WTC11 (cell line): ENCODE results near the gene PSAT1. TPM values are rescaled to one million over a fixed set of nuclear protein-coding genes. Genes with fewer than 3 reads are reported as not detected.

ENCODE experiments used
- ATAC-seq: fragments of 200-7000 bp; cut with Tn5 transposase; 2 replicates; pipeline ENCODE4 v1.10.0; 2021; ENCODE audit warnings: mild to moderate bottlenecking, moderate library complexity
- CTCF ChIA-PET: fragments of 300-600 bp; sonication (Branson Sonifier 250); formaldehyde crosslinking; loops from one replicate; lab custom pipeline; 2021; ENCODE audit warnings: antibody characterized with exemption; lab: Charles Lee
- POLR2A ChIA-PET: fragments of 350-600 bp; sonication (Branson Sonifier 250); formaldehyde crosslinking; loops from one replicate; lab custom pipeline; 2021; ENCODE audit warnings: antibody characterized with exemption; lab: Charles Lee
- DNase-seq: peaks from one replicate; pipeline ENCODE4 v3.0.0; 2021; ENCODE audit warnings: low spot score
- H3K27ac Mint-ChIP-seq: 2 replicates; pipeline ENCODE4 v1.8.0; 2021; ENCODE audit warnings: mixed read lengths
- H3K27me3 Mint-ChIP-seq: 2 replicates; pipeline ENCODE4 v1.8.0; 2021; ENCODE audit warnings: low read depth, mild to moderate bottlenecking, moderate library complexity, mixed read lengths
- H3K36me3 Mint-ChIP-seq: 2 replicates; pipeline ENCODE4 v1.8.0; 2021; ENCODE audit warnings: mixed read lengths
- H3K4me1 Mint-ChIP-seq: 2 replicates; pipeline ENCODE4 v1.8.0; 2022; ENCODE audit warnings: mixed read lengths
- H3K4me3 Mint-ChIP-seq: 2 replicates; pipeline ENCODE4 v1.8.0; 2021; ENCODE audit warnings: mild to moderate bottlenecking, moderate library complexity, mixed read lengths
- H3K9me3 Mint-ChIP-seq: 2 replicates; pipeline ENCODE4 v1.8.0; 2021; ENCODE audit warnings: mixed read lengths
- ETV6 ChIP-seq: sonication (generic); formaldehyde crosslinking; IDR thresholded peaks from 2 replicates; pipeline ENCODE4 v1.8.1; 2022; ENCODE audit warnings: mild to moderate bottlenecking, missing genetic modification reagents
- FOXP1 ChIP-seq: sonication (generic); formaldehyde crosslinking; IDR thresholded peaks from 2 replicates; pipeline ENCODE4 v1.8.0; 2022; ENCODE audit warnings: missing genetic modification reagents, mild to moderate bottlenecking, moderate library complexity, borderline replicate concordance
- GABPB1 ChIP-seq: sonication (generic); formaldehyde crosslinking; IDR thresholded peaks from 2 replicates; pipeline ENCODE4 v1.8.1; 2023; ENCODE audit warnings: mild to moderate bottlenecking, missing genetic modification reagents
- GRHL2 ChIP-seq: fragments of 250-450 bp; sonication (Bioruptor Pico); IDR thresholded peaks from 2 replicates; pipeline ENCODE4 v1.8.0; 2022; ENCODE audit warnings: mild to moderate bottlenecking, moderate library complexity; ENCODE audit not compliant: insufficient replicate concordance, severe bottlenecking
- GTF2I ChIP-seq: fragments of 250-450 bp; sonication (Bioruptor Pico); conservative IDR thresholded peaks from 2 replicates; pipeline ENCODE4 v1.4.0; 2021; ENCODE audit warnings: mild to moderate bottlenecking
- JUN ChIP-seq: sonication (generic); formaldehyde crosslinking; IDR thresholded peaks from 2 replicates; pipeline ENCODE4 v1.8.0; 2023; ENCODE audit warnings: mild to moderate bottlenecking, missing genetic modification reagents
- NFATC4 ChIP-seq: fragments of 250-450 bp; sonication (Bioruptor Pico); IDR thresholded peaks from 2 replicates; pipeline ENCODE4 v1.9.0; 2021; ENCODE audit warnings: mild to moderate bottlenecking
- NFYB ChIP-seq: sonication (generic); formaldehyde crosslinking; conservative IDR thresholded peaks from 2 replicates; pipeline ENCODE4 v1.8.0; 2022; ENCODE audit warnings: low read depth, missing genetic modification reagents
- NR3C1 ChIP-seq: sonication (generic); formaldehyde crosslinking; conservative IDR thresholded peaks from 2 replicates; pipeline ENCODE4 v1.8.1; 2023; ENCODE audit warnings: low read depth, mild to moderate bottlenecking, missing genetic modification reagents
- ZNF138 ChIP-seq: sonication (generic); formaldehyde crosslinking; conservative IDR thresholded peaks from 2 replicates; pipeline ENCODE4 v1.8.1; 2022; ENCODE audit warnings: mild to moderate bottlenecking, moderate library complexity, missing genetic modification reagents
- total RNA-seq: library from RNA; stranded (reverse); gene quantifications from 3 replicates; pipeline ENCODE4 v1.2.3, GENCODE V29; 2021
- TF ChIP-seq, protein P1 (sequence below): fragments of 200-600 bp; IDR thresholded peaks from 2 replicates; pipeline ENCODE4 v1.8.0; 2022; ENCODE audit warnings: antibody characterized with exemption
- TF ChIP-seq, protein P2 (sequence below): sonication (generic); formaldehyde crosslinking; IDR thresholded peaks from 2 replicates; pipeline ENCODE4 v1.8.1; 2023; ENCODE audit warnings: mild to moderate bottlenecking, missing genetic modification reagents
- TF ChIP-seq, protein P3 (sequence below): fragments of 250-450 bp; sonication (Bioruptor Pico); IDR thresholded peaks from 2 replicates; pipeline ENCODE4 v1.9.0; 2021; ENCODE audit warnings: moderate library complexity, mild to moderate bottlenecking, inconsistent platforms, borderline replicate concordance
- TF ChIP-seq, protein P4 (sequence below): sonication (generic); formaldehyde crosslinking; conservative IDR thresholded peaks from 2 replicates; pipeline ENCODE4 v1.8.1; 2023; ENCODE audit warnings: mild to moderate bottlenecking, low read depth, missing genetic modification reagents, moderate library complexity
- TF ChIP-seq, protein P5 (sequence below): sonication (generic); formaldehyde crosslinking; IDR thresholded peaks from 2 replicates; pipeline ENCODE4 v1.8.1; 2023; ENCODE audit warnings: mild to moderate bottlenecking, moderate library complexity, missing genetic modification reagents
- TF ChIP-seq, protein P6 (sequence below): sonication (generic); formaldehyde crosslinking; IDR thresholded peaks from 2 replicates; pipeline ENCODE4 v1.8.1; 2022; ENCODE audit warnings: mild to moderate bottlenecking, missing genetic modification reagents, moderate library complexity, borderline replicate concordance
- TF ChIP-seq, protein P7 (sequence below): sonication (generic); formaldehyde crosslinking; IDR thresholded peaks from 2 replicates; pipeline ENCODE4 v1.8.0; 2022; ENCODE audit warnings: missing genetic modification reagents

The PSAT1 gene
- total RNA-seq, 1 experiment from 2014 or later, result 240 TPM

DNA sequence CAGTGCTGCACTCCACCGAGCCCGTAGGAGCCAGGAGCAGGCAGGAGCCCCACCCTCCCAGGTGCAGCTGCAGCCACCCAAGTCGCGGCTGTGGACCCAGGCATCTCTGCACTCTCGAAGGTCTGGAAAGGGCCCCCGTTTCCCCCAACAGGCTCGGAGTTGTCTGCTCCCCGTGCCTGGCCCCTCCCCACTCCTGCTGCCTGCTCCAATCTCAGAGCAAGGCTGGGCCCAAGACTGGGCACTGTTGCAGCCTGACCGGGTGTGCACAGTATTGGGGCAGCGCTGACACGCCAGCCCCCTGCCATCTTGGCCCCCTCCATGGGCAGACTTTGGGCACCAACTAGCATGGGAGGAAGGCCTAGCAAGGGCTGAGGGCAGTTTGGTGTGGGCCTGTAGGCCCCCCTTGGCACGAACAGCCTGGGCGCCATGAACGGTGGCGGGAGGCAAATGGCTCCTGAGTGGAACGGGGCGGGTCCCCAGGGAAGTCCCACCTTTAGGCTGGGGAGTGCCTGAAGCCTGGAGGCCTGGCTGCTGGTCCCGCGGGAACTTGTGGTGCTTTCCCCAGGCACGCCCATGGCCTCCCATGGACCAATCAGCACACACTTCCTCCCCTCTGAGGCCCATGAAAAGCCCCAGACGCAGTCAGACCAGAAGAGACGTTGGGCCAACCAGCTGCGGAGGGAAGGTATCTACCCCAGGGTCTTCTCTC lies 60.4 kb downstream of the PSAT1 start:
- DNase-seq, result peak; percentile 22

DNA sequence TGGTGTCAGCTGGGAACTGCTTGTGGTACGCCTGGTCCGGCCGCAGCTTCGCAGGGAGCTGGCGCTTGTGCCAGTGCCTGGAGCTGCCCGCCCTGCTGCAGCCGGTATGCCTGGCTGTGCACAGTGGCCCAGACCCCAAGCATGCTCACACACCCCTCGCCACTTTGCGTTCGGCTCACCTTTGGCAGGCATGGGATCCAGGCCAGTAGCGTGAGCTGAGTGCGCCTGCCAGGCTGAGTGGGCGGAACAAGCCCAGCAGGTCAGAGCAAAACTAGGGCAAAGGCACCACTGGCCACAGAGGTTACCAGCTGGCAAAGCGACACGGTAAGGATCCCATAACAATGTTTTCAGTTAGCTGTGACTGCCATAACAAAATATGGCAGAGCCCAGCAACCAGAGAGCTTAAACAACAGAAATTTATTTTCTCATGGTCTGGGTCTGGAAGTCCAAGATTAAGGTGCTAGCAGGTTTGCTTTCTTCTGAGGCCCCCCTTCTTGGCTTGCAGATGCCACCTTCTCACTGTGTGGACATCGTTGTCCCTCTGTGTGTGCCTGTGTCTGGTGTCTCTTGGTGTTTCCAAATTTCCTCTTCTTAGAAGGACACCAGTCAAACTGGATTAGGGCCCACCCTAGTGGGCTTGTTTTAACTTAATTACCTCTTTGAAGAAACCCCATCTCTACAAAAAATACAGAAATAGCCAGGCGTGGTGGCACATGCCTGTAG lies 61.6 kb downstream of the PSAT1 start:
- no peaks in the 10 kb centered on the region for H3K27me3 Mint-ChIP-seq
- CTCF ChIA-PET, result interaction anchor here (1.5 kb wide), 1 partner anchor 346 kb away, joined by 3 read pairs; no protein-coding TSS in a partner anchor
- POLR2A ChIA-PET, result no interaction called here
- no peak overlapping the region for H3K4me3 Mint-ChIP-seq
- no peak for DNase-seq
- no peak for ATAC-seq
- TF ChIP-seq, protein P1, sequence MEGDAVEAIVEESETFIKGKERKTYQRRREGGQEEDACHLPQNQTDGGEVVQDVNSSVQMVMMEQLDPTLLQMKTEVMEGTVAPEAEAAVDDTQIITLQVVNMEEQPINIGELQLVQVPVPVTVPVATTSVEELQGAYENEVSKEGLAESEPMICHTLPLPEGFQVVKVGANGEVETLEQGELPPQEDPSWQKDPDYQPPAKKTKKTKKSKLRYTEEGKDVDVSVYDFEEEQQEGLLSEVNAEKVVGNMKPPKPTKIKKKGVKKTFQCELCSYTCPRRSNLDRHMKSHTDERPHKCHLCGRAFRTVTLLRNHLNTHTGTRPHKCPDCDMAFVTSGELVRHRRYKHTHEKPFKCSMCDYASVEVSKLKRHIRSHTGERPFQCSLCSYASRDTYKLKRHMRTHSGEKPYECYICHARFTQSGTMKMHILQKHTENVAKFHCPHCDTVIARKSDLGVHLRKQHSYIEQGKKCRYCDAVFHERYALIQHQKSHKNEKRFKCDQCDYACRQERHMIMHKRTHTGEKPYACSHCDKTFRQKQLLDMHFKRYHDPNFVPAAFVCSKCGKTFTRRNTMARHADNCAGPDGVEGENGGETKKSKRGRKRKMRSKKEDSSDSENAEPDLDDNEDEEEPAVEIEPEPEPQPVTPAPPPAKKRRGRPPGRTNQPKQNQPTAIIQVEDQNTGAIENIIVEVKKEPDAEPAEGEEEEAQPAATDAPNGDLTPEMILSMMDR, result no peak
- TF ChIP-seq FOXP1 (CRISPR knock-in tag), result no peak
- no peak for TF ChIP-seq JUN
- no peak for TF ChIP-seq GTF2I (CRISPR knock-in tag)
- TF ChIP-seq GRHL2 (CRISPR knock-in tag), result no peak
- TF ChIP-seq, protein P2, sequence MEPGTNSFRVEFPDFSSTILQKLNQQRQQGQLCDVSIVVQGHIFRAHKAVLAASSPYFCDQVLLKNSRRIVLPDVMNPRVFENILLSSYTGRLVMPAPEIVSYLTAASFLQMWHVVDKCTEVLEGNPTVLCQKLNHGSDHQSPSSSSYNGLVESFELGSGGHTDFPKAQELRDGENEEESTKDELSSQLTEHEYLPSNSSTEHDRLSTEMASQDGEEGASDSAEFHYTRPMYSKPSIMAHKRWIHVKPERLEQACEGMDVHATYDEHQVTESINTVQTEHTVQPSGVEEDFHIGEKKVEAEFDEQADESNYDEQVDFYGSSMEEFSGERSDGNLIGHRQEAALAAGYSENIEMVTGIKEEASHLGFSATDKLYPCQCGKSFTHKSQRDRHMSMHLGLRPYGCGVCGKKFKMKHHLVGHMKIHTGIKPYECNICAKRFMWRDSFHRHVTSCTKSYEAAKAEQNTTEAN (CRISPR knock-in tag), result no peak
- TF ChIP-seq, protein P3, sequence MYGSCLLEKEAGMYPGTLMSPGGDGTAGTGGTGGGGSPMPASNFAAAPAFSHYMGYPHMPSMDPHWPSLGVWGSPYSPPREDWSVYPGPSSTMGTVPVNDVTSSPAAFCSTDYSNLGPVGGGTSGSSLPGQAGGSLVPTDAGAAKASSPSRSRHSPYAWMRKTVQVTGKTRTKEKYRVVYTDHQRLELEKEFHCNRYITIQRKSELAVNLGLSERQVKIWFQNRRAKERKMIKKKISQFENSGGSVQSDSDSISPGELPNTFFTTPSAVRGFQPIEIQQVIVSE, result no peak
- TF ChIP-seq, protein P4, sequence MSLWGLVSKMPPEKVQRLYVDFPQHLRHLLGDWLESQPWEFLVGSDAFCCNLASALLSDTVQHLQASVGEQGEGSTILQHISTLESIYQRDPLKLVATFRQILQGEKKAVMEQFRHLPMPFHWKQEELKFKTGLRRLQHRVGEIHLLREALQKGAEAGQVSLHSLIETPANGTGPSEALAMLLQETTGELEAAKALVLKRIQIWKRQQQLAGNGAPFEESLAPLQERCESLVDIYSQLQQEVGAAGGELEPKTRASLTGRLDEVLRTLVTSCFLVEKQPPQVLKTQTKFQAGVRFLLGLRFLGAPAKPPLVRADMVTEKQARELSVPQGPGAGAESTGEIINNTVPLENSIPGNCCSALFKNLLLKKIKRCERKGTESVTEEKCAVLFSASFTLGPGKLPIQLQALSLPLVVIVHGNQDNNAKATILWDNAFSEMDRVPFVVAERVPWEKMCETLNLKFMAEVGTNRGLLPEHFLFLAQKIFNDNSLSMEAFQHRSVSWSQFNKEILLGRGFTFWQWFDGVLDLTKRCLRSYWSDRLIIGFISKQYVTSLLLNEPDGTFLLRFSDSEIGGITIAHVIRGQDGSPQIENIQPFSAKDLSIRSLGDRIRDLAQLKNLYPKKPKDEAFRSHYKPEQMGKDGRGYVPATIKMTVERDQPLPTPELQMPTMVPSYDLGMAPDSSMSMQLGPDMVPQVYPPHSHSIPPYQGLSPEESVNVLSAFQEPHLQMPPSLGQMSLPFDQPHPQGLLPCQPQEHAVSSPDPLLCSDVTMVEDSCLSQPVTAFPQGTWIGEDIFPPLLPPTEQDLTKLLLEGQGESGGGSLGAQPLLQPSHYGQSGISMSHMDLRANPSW, result no peak
- no peak for TF ChIP-seq NR3C1 (CRISPR knock-in tag)
- TF ChIP-seq, protein P5, sequence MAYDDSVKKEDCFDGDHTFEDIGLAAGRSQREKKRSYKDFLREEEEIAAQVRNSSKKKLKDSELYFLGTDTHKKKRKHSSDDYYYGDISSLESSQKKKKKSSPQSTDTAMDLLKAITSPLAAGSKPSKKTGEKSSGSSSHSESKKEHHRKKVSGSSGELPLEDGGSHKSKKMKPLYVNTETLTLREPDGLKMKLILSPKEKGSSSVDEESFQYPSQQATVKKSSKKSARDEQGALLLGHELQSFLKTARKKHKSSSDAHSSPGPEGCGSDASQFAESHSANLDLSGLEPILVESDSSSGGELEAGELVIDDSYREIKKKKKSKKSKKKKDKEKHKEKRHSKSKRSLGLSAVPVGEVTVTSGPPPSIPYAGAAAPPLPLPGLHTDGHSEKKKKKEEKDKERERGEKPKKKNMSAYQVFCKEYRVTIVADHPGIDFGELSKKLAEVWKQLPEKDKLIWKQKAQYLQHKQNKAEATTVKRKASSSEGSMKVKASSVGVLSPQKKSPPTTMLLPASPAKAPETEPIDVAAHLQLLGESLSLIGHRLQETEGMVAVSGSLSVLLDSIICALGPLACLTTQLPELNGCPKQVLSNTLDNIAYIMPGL (CRISPR knock-in tag), result no peak
- TF ChIP-seq, protein P6, sequence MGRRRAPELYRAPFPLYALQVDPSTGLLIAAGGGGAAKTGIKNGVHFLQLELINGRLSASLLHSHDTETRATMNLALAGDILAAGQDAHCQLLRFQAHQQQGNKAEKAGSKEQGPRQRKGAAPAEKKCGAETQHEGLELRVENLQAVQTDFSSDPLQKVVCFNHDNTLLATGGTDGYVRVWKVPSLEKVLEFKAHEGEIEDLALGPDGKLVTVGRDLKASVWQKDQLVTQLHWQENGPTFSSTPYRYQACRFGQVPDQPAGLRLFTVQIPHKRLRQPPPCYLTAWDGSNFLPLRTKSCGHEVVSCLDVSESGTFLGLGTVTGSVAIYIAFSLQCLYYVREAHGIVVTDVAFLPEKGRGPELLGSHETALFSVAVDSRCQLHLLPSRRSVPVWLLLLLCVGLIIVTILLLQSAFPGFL (CRISPR knock-in tag), result no peak
- H3K4me1 Mint-ChIP-seq, result peaks cover 2% of the 10 kb centered on the region; the same call in 1 of the 2 replicates
- H3K9me3 Mint-ChIP-seq, result peaks cover 4% of the 10 kb centered on the region; the same call in 1 of the 2 replicates
- H3K27ac Mint-ChIP-seq, result no peak overlapping the region
- H3K36me3 Mint-ChIP-seq, result no peaks in the 10 kb centered on the region

More for the DNA sequence above, 60.4 kb downstream of the PSAT1 start:
- H3K36me3 Mint-ChIP-seq, result no peaks in the 10 kb centered on the region
- no peaks in the 10 kb centered on the region for H3K27me3 Mint-ChIP-seq
- TF ChIP-seq ZNF138 (CRISPR knock-in tag), result no peak
- TF ChIP-seq, protein P3, result no peak
- no peak for TF ChIP-seq NFYB
- TF ChIP-seq NR3C1 (CRISPR knock-in tag), result no peak
- TF ChIP-seq, protein P7, sequence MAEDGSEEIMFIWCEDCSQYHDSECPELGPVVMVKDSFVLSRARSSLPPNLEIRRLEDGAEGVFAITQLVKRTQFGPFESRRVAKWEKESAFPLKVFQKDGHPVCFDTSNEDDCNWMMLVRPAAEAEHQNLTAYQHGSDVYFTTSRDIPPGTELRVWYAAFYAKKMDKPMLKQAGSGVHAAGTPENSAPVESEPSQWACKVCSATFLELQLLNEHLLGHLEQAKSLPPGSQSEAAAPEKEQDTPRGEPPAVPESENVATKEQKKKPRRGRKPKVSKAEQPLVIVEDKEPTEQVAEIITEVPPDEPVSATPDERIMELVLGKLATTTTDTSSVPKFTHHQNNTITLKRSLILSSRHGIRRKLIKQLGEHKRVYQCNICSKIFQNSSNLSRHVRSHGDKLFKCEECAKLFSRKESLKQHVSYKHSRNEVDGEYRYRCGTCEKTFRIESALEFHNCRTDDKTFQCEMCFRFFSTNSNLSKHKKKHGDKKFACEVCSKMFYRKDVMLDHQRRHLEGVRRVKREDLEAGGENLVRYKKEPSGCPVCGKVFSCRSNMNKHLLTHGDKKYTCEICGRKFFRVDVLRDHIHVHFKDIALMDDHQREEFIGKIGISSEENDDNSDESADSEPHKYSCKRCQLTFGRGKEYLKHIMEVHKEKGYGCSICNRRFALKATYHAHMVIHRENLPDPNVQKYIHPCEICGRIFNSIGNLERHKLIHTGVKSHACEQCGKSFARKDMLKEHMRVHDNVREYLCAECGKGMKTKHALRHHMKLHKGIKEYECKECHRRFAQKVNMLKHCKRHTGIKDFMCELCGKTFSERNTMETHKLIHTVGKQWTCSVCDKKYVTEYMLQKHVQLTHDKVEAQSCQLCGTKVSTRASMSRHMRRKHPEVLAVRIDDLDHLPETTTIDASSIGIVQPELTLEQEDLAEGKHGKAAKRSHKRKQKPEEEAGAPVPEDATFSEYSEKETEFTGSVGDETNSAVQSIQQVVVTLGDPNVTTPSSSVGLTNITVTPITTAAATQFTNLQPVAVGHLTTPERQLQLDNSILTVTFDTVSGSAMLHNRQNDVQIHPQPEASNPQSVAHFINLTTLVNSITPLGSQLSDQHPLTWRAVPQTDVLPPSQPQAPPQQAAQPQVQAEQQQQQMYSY (CRISPR knock-in tag), result no peak
- TF ChIP-seq ETV6 (CRISPR knock-in tag), result no peak
- TF ChIP-seq GABPB1, result no peak
- TF ChIP-seq NFATC4, result no peak
- POLR2A ChIA-PET, result no interaction called here
- no peak overlapping the region for H3K27ac Mint-ChIP-seq
- ATAC-seq, result peak; percentile 70
- peaks cover 4% of the 10 kb centered on the region; the same call in 1 of the 2 replicates for H3K9me3 Mint-ChIP-seq
- peaks cover 2% of the 10 kb centered on the region; the same call in 1 of the 2 replicates for H3K4me1 Mint-ChIP-seq
- CTCF ChIA-PET, result interaction anchor here (1.5 kb wide), 1 partner anchor 347 kb away, joined by 3 read pairs; no protein-coding TSS in a partner anchor
- no peak overlapping the region for H3K4me3 Mint-ChIP-seq
